HK-2 (cell line): ENCODE results near the gene HSD11B1.
"Not testable (repeated sequence)": the region's sequence is repeated elsewhere in the genome, so short reads cannot be mapped to it uniquely, and the experiment has no call there.

Experiments used
- DNase-seq: peaks from one replicate; pipeline ENCODE4 v3.0.0-alpha.2; 2018; ENCODE audit not compliant: unreplicated experiment

Gene HSD11B1

DNA sequence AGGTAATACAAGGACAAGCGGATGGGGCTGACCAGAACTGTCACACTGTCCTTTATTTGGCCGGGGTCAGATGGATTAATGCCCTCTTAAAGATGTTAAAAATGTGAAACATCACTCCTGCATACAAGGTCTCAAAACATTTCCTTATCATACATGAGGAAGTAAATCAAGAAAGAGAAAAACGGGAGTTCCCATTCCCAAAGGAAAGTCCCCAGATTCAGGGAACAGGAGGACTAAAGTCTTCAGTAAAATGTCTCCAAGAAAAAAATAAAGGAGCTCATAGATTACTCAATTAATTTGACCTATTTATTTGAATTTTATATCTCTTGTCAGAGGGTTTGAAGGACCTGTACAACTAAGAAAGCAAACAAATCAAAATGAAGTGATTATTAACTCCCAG is 13.4 kb upstream of the HSD11B1 start:
- no peak for DNase-seq

DNA sequence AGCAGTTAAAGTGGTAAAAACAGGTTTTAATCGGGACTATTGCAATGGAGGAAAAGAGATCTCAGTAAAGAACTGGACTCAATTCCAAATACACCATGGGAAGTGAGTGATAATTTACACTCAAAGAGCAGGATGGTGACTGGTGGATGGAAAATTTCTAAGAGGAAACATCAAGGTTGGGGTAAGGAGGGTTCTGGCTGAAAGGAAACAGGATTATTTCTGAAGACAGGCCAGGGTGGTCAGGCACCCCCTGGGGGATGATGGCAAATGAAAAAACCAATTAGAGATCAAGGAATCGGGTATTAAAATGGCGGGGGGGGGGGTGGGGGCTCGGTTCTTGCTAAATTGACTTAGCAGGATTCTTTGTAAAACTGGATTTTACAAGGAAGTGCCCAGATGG is 12.3 kb upstream of the HSD11B1 start:
- no peak for DNase-seq

DNA sequence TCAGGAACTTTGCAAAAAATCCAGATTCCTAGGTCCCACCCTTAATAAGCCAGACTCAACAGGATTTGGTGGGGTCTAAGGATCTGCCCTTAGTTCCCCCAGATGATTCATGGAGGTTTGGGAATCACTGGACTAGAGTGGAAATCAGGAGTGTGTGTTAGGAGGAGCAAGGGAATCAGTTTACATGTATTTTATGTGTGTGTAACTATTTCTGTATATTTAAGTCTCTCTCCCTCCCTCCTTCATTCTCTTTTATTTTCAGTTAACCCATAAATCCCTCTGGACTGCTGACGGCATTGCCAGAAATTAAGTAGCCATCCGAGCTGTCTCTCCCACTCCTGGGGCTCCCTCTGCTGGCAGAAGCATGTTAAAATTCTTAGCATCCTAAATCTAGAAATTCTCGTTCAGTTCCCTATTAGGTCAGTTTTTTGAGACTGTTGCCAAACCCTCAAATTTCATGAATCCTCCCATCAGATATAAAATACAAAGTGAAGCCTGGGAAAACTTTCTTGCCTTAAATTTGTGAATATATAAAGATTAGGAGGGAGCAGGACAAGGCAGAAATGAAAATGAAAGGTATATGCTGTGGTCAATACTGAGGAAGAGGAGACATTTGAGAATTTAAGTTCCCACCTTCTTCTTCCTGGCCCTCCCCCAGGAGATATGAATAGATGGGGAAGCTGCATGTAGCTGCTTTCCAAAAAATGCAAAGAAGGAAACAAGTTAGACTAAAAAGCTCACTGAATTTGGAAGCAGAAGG is 11.7 kb upstream of the HSD11B1 start:
- peak; percentile 72 for DNase-seq

DNA sequence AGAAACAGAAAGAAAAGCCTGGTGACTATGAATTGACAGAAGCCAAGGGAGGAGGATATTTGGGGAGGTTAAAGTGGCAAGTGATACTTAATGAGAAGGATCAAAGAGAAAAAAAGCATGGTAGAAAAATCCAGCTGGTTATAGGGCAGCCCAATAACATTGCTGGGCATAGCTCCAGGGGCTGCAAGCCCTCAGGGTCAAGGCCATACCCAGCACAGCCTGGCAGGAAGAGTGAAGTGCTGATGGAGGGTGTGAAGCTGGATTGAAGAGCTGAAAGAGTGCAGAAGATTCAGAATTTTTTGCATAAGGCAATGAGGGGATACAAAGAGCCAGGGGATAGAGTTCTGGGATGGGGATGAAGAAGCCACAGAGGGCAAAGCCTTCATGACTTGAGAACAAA is 8.0 kb upstream of the HSD11B1 start:
- no peak for DNase-seq

DNA sequence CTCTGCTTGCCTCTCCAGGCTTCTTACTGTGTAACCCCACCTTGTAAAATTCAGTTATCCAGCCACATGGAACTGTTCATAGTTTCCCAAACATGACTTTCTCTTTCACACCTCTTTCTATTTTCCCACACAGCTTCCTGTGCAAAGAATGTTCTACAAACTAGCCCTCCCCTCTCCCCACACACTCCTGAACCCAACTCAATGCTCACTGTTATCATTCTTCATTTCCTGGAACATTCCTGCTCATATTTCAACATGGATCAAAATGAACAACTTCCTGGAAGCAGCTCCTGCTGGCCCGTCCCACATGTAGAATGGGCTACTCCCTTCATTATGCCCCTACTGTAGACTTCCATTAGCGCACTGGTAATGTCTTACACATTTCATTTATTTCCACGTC is 7.5 kb upstream of the HSD11B1 start:
- DNase-seq = no peak

DNA sequence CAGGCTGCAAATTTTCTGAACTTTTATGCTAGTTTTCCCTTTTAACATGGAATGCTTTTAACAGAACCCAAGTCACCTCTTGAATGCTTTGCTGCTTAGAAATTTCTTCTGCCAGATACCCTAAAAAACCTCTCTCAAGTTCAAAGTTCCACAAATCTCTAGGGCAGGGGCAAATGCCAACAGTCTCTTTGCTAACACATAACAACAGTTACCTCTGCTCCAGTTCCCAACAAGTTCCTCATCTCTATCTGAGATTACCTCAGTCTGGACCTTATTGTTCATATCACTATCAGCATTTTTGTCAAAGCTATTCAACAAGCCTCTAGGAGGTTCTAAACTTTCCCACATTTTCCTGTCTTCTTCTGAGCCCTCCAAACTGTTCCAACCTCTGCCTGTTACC is 4.0 kb upstream of the HSD11B1 start:
- not testable (repeated sequence) for DNase-seq

DNA sequence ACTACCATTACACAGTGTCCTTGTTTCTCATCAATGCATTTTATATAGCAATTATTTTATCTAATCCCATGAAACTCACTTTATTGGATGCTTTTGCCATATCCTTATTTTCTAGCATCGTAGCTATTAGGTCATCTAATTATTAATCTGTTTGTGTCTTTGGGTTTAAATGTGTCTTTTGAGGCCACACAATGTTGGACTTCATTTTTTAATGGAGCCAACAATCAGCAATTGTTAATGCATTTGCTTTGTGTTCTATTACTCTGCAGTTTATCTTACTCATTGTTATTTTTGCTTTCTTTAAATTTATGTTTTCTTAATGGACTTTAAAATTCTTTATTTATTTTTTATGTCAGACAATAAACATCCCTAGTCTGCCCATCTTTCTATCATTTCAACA is 1.8 kb upstream of the HSD11B1 start:
- no peak for DNase-seq

DNA sequence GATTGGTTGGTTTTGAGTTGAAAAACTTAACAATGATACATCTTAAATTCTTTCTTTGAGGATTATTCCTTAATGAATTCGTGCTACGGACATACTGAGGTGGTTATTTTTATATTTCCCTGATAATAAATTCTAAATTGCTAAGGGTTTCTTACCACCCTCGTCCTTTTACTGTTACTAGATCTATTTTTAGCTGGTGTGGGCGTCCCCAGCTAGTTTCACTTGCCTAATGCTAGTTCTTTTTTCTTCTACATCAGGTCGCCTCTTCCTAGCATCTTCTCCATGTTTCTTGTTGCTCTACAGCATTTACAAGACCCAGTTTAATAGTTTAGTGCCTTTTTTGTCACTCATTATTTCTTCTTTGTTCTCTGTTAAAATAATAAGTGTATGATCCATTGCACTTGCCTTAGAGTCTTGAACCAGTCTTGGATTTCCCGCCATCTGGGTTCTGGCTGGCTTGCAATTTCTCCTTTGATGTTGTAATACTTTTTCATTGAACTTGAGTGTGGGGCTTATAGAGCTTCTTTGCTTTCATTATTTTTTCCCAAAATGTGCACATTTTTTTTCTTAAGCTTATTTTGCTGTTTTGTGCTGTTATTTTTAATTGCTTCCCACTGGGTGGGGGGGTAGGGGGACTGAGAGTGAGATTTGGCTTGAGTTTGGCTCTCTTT is 677 bp upstream of the HSD11B1 start:
- DNase-seq = no peak

DNA sequence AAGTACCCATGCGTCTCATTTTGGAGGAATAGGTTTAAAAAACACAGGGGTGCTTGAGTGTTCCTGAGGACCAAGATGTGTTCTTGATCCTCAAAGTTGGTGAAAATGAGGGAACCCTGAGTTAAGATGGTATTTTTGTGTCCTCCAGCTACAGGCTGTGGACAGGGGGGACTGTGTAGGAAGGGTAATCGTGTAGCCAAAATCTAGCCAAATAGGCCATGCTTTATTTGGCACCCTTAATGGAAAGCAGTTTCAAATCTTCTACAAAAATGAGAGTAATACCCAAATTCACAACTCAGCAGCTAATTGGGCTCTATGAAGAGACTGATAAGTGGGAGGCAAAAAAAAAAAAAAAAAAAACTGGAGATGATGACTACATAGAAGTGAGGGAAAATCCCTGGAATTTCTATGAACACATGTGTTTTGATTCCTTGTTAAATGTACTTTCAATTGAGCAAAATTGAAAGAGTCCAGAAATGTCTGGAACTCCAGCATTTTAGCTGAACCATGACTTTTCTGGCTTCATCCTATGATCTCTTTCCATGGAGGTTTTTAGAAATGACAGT is 470 bp downstream of the HSD11B1 start:
- no peak for DNase-seq

DNA sequence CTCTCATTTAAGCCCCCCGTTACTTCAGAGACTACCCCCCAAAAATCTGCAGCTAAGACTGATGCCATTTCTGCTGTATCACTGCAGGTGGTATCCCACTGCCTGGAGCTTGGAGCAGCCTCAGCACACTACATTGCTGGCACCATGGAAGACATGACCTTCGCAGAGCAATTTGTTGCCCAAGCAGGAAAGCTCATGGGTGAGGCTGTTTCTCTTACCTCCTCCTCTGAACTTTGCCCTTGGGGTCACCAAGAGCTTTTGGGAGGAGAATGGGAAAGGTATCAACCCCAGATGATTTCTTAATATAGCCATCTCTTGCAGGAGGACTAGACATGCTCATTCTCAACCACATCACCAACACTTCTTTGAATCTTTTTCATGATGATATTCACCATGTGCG is 2.0 kb downstream of the HSD11B1 start:
- DNase-seq = no peak

DNA sequence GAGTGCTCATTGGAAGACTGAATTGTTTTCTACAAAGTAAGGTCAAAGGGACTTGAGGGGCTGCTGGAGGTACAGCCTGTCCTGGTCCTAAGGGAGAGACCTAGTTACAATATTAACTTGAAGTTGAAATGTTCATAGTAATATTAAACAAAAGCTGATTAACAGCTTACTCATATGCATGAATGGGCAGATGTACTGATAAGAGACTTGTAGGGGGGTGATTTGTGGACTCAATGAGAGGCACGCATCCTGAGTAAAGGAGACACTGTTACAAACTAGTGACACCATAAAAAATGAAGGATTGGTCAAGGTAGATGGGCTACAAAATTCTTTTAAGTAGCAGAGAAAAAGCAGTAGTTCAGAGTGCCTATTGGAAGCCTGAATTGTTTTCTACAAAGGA is 2.7 kb downstream of the HSD11B1 start:
- DNase-seq = no peak

DNA sequence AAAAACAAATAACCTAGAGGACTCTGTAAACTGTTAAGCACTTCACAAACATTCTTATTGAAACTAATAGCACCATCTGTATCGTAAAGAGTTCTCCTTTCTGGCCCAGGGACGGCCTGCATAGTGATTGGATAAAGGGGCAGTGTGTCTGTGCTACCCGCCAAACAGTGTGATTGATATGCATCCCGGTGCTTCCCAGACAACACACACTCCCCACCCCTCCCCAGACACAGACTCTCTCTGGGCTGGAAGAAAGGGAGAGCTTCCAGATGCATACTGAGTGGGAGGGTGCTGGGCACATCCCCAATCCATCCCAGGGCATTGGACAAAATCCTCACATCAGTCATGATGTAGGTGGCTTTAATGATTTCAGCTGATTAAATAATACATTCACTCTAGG is 3.7 kb downstream of the HSD11B1 start:
- no peak for DNase-seq

DNA sequence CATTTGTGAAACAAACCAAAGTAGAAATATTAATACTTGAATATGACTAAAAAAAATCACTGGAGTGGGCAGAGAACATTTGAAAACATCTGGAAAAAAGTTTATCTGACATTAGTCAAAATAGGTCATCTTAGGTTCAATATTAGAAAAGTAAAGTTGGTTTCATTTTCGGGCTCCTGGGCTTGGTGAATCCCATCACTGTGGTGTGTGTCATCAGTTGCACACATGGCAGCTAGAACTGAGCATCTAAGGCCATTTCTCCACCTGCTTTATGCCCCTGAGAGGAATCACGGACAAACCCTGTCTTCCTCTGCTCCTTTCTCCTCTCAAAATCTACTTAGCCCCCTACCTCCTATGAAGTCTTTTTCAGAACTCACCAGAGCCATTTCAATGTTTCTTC is 5.4 kb downstream of the HSD11B1 start:
- no peak for DNase-seq

DNA sequence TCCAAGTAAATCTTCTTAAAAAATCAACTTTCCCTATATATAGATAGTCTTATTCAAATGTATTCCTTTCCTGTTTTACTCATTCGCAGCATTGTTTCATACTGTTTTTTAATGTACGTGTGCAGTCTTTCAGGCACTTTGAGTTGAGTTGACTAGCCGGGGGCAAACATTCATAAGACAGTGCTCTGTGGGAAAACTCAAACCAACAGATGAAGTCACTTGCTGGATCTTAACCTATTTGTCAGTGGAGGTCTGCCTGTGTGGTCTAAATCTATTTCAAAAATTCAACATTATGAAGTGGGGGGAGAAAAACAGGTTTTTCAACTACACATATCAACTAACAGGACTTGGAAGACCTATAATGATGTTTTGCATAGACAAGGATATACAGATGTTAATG is 6.2 kb downstream of the HSD11B1 start:
- DNase-seq = no peak

DNA sequence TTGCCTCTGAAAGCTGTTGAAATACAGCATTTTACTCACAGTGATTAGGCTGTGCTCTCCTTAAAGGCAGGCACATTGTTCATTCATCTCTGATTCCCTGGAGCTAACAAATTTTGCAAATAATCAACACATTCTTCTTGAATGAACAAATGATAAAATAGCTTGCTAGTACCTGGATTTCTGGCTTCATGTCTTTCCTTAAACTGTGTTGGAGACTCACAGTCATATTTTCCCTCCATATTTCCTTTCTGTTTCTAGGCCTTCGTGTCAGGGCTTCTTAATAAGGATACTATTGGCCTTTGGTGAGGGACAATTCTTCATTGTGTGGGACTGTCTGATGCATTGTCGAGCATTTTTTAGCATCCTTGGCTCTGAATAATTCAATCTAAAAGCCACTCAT is 9.7 kb downstream of the HSD11B1 start:
- DNase-seq = no peak

DNA sequence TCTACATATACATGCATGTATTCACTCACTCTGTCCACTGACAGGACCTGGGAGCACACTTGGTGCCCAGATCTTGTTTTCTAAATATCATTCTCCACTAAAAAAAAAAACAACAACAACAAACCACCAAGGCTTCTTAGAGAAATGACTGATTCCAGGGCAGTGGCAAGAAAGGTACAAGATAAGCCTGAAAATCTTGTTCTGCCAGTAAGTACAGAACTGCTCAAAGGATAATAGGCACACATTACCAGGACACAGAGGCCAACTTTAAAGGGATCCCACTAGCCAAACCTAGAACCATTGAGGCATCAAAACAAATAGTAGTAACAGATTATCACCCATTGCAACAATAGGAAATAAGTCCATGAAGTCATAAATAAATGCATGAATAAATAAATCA is 10.7 kb downstream of the HSD11B1 start:
- DNase-seq = no peak

DNA sequence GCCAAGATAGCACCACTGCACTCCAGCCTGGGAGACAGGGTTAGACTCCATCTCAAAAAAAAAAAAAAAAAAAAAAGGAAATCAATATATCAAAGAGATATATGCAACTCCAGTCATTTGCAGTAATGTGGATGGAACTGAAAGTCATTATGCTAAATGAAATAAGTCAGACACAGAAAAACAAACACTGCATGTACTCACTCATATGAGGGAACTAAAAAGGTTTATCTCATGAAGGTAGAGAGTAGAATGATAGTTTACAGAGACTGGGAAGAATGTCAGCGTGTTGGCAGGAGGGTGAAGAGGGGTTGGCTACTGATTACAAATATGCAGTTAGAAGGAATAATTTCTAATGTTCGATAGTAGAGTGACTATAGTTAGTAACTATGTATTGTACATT is 13.2 kb downstream of the HSD11B1 start:
- no peak for DNase-seq

DNA sequence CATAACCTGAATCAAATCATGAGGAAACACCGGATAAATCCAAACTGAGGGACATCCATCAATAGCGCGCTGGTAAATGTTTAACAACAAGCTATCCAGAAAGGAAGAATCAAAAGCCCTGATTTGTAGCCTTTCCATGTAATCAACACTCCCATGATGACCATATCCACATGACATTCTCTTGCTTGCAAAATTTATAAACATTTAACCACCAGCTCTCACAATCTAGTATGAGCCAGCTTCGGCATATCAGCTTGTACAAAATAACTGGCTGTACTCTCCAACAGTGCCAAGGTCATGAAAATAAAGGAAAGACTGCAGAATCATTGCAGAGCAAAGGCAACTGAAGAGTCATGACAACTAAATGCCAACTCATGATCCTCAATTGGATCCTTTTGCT is 15.7 kb downstream of the HSD11B1 start:
- DNase-seq = no peak

DNA sequence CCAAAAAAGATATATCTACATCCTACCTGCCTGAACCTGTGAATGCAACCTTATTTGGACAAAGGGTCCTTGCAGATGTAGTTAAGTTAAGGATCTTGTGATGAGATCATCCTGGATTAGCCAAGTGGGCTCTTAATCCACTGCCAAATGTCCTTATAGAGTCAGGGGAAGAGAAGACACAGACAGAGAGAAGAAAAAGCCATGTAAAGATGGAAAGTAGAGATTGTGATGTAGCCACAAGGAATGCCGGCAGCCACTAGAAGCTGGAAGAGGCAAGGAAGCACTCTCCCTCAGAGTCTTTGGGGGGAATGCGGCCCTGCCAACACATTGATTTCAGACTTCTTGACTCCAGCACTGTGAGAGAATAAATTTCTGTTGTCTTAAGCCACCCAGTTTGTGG is 16.2 kb downstream of the HSD11B1 start:
- DNase-seq = no peak

DNA sequence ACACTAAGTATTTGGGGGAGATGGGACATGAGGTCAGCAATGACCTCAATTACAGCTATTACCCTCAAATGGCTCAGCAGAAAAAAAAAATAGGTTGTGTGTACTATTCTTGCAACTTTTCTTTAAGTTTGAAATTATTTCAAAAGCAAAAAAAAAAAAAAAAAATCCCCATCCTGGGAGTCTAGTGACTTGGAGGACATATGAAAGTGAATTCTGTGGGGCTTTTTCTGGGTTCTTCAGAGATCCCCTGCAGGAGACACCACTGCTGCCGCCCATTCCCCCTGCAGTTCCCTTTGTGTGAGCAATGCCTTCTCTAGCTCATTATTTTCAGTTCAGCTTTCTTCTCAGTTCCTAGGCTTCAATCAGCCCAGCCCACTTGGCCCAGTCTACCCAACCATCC is 16.7 kb downstream of the HSD11B1 start:
- no peak for DNase-seq

DNA sequence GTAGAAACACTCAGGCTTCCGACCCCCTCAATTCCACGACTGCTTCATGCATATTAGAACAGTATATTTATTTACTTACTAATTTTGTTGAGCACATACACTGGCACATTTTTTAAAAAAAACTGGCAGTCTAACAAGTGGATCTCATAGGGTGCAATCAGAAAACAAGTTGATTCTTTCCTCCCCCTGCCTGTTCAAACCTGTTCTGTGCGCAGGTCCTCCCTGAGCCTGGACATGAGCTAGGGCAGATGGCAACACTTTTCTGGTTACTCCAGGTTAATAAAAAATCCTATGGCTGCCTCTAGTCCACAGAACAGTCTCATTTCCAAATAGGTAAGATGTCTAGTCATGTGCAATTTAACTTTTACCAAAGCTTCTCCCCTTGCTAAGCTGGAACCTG is 18.6 kb downstream of the HSD11B1 start:
- no peak for DNase-seq

DNA sequence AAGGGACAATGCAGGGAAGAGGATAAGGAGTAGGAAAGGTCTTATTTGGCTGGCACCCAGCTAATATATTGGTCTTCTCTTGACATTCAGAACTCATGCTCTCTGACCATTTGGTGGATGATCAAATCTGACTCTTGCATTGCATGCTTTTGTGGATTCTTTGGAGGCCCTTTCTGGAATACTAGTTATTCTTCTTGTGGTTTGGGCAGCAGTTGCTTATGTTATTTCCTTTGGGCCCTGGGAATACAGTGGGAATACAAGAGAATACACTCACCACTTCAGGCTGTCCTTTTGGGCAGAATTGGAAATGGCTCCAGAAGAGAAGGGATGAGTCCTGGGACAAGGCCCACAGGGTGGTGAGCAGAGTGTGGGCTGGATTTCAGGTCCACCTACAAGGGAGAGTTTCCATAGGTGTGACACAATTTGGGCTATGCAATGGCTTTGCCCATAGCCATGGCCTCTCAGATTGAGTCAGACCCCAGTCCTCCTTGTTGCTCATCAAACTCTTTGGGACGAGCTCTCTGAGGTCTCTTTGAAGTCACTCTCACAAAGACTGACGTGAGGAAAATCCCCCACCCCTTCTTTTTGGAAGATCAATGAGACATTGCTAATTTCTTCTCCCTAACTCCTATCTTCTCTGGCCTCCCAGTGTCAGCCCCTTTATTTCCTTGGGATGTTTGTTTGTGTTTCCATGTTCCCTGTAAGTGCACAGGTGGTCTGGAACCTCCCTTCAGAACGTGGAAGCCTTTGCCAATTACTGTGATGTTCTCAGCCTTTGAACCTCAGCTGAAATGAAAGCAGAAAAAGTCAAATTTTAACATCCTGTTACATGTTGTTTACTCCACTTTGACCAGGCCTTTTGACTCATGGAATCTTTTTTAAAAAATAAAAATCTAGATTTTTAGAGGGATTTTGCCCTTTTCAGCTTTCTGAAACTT is 19.4 kb downstream of the HSD11B1 start:
- DNase-seq = no peak
